ENCODE measurements around the gene HBG2.

The HBG2 gene

DNA sequence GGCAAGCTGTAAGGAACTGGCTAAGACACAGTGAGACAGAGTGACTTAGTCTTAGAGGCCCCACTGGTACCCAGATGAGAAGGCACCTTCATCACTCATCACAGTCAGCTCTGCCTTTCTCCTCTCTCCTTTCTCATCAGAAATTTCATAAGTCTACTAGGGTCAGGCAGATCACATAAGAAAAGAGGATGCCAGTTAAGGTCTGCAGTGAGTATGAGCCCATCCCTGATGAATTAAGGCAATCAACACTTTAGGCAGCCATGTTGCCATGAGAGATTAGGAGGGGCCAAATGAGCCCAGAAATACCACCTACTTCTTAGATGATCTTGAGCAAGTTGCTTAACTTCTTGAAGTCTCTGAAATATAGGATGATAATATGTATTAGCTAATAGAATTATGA, 27.0 kb upstream of the HBG2 start:
- Histone ChIP-seq H3K79me2 (ENCODE audit: control insufficient read depth, insufficient read depth, low read length, unreplicated experiment) (no peaks in the 10 kb centered on the region), H3K4me3 (ENCODE audit: low read depth, low read length) (no peak overlapping the region), H2AFZ (ENCODE audit: low read length, unreplicated experiment) (no peak overlapping the region), H3K27ac (ENCODE audit: low read depth, low read length) (no peak overlapping the region), H3K36me3 (ENCODE audit: insufficient read depth, low read length) (no peaks in the 10 kb centered on the region), H3K27me3 (ENCODE audit: insufficient read depth, low read length) (no peaks in the 10 kb centered on the region), H3K4me1 (ENCODE audit: control insufficient read depth, insufficient read depth, low read length, unreplicated experiment) (peaks cover 20% of the 10 kb centered on the region)

DNA sequence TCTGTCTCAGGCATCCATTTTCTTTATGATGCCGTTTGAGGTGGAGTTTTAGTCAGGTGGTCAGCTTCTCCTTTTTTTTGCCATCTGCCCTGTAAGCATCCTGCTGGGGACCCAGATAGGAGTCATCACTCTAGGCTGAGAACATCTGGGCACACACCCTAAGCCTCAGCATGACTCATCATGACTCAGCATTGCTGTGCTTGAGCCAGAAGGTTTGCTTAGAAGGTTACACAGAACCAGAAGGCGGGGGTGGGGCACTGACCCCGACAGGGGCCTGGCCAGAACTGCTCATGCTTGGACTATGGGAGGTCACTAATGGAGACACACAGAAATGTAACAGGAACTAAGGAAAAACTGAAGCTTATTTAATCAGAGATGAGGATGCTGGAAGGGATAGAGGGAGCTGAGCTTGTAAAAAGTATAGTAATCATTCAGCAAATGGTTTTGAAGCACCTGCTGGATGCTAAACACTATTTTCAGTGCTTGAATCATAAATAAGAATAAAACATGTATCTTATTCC, 26.1 kb upstream of the HBG2 start:
- Histone ChIP-seq H3K36me3 (ENCODE audit: insufficient read depth, low read length) (no peaks in the 10 kb centered on the region), H3K4me1 (ENCODE audit: control insufficient read depth, insufficient read depth, low read length, unreplicated experiment) (peaks cover 20% of the 10 kb centered on the region), H3K27ac (ENCODE audit: low read depth, low read length) (peak overlapping the region; percentile 22), H3K79me2 (ENCODE audit: control insufficient read depth, insufficient read depth, low read length, unreplicated experiment) (no peaks in the 10 kb centered on the region), H2AFZ (ENCODE audit: low read length, unreplicated experiment) (peak overlapping the region; percentile 61), H3K4me3 (ENCODE audit: low read depth, low read length) (no peak overlapping the region), H3K27me3 (ENCODE audit: insufficient read depth, low read length) (no peaks in the 10 kb centered on the region)

GRCh38 chr11:5279471-5280090, 25.0 kb upstream of the HBG2 start:
- Histone ChIP-seq H3K4me1 (ENCODE audit: control insufficient read depth, insufficient read depth, low read length, unreplicated experiment) (peaks cover 20% of the 10 kb centered on the region), H3K4me3 (ENCODE audit: low read depth, low read length) (no peak overlapping the region), H3K79me2 (ENCODE audit: control insufficient read depth, insufficient read depth, low read length, unreplicated experiment) (no peaks in the 10 kb centered on the region), H3K27ac (ENCODE audit: low read depth, low read length) (no peak overlapping the region), H3K27me3 (ENCODE audit: insufficient read depth, low read length) (no peaks in the 10 kb centered on the region), H3K36me3 (ENCODE audit: insufficient read depth, low read length) (no peaks in the 10 kb centered on the region), H2AFZ (ENCODE audit: low read length, unreplicated experiment) (peak overlapping the region; percentile 53)

GRCh38 chr11:5277807-5278382, 23.3 kb upstream of the HBG2 start:
- Histone ChIP-seq H3K27me3 (ENCODE audit: insufficient read depth, low read length) (no peaks in the 10 kb centered on the region), H3K27ac (ENCODE audit: low read depth, low read length) (no peak overlapping the region), H3K4me1 (ENCODE audit: control insufficient read depth, insufficient read depth, low read length, unreplicated experiment) (peaks cover 20% of the 10 kb centered on the region), H3K79me2 (ENCODE audit: control insufficient read depth, insufficient read depth, low read length, unreplicated experiment) (no peaks in the 10 kb centered on the region), H2AFZ (ENCODE audit: low read length, unreplicated experiment) (no peak overlapping the region), H3K4me3 (ENCODE audit: low read depth, low read length) (no peak overlapping the region), H3K36me3 (ENCODE audit: insufficient read depth, low read length) (no peaks in the 10 kb centered on the region)

- no peaks in the 10 kb centered on the region for H3K36me3 ChIP-seq (ENCODE audit: insufficient read depth, low read length)
- no peak overlapping the region for H3K27ac ChIP-seq (ENCODE audit: low read depth, low read length)
- H2AFZ ChIP-seq (ENCODE audit: low read length, unreplicated experiment) = no peak overlapping the region
- H3K4me3 ChIP-seq (ENCODE audit: low read depth, low read length) = no peak overlapping the region
- no peaks in the 10 kb centered on the region for H3K27me3 ChIP-seq (ENCODE audit: insufficient read depth, low read length)
- H3K79me2 ChIP-seq (ENCODE audit: control insufficient read depth, insufficient read depth, low read length, unreplicated experiment) = no peaks in the 10 kb centered on the region
- peaks cover 20% of the 10 kb centered on the region for H3K4me1 ChIP-seq (ENCODE audit: control insufficient read depth, insufficient read depth, low read length, unreplicated experiment)
These were observed 22.1 kb upstream of the HBG2 start for GRCh38 chr11:5276697-5277096.

DNA sequence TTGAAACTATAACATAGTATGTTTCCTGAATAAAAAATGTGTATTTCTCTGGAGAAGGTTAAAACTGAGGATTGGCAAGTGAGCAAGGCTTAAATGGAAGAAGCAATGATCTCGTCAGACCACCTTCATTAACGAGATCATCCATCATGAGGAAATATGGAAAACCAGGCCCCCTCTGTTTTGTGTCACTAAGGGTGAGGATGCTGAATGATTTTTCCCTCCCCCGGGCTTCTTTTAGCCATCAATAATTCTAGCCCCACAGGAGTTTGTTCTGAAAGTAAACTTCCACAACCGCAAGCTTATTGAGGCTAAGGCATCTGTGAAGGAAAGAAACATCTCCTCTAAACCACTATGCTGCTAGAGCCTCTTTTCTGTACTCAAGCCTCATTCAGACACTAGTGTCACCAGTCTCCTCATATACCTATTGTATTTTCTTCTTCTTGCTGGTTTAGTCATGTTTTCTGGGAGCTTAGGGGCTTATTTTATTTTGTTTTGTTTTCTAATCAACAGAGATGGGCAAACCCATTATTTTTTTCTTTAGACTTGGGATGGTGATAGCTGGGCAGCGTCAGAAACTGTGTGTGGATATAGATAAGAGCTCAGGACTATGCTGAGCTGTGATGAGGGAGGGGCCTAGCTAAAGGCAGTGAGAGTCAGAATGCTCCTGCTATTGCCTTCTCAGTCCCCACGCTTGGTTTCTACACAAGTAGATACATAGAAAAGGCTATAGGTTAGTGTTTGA, 21.0 kb upstream of the HBG2 start:
- H3K36me3 ChIP-seq (ENCODE audit: insufficient read depth, low read length) = no peaks in the 10 kb centered on the region
- H3K4me1 ChIP-seq (ENCODE audit: control insufficient read depth, insufficient read depth, low read length, unreplicated experiment) = peaks cover 14% of the 10 kb centered on the region
- no peak overlapping the region for H2AFZ ChIP-seq (ENCODE audit: low read length, unreplicated experiment)
- H3K4me3 ChIP-seq (ENCODE audit: low read depth, low read length) = no peak overlapping the region
- H3K27ac ChIP-seq (ENCODE audit: low read depth, low read length) = no peak overlapping the region
- no peaks in the 10 kb centered on the region for H3K27me3 ChIP-seq (ENCODE audit: insufficient read depth, low read length)
- no peaks in the 10 kb centered on the region for H3K79me2 ChIP-seq (ENCODE audit: control insufficient read depth, insufficient read depth, low read length, unreplicated experiment)

DNA sequence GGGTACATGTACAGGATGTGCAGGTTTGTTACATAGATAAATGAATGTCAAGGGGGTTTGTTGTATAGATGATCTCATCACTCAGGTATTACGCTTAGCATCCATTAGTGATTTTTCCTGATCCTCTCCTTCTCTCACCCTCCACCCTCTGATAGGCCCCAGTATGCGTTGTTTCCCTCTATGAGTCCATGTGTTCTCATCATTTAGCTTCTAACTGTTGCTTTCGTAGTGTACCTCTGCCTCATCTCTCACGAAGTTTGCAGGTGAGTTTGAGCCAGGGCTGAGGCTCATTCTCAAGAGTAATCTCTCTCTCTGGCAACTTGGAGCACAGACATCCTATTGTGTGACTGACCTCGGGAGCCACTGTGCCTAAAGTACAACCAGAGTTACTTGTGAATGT, 19.8 kb upstream of the HBG2 start:
- Histone ChIP-seq H3K27me3 (ENCODE audit: insufficient read depth, low read length) (no peaks in the 10 kb centered on the region), H3K79me2 (ENCODE audit: control insufficient read depth, insufficient read depth, low read length, unreplicated experiment) (no peaks in the 10 kb centered on the region), H2AFZ (ENCODE audit: low read length, unreplicated experiment) (no peak overlapping the region), H3K4me3 (ENCODE audit: low read depth, low read length) (no peak overlapping the region), H3K36me3 (ENCODE audit: insufficient read depth, low read length) (no peaks in the 10 kb centered on the region), H3K4me1 (ENCODE audit: control insufficient read depth, insufficient read depth, low read length, unreplicated experiment) (peaks cover 5% of the 10 kb centered on the region), H3K27ac (ENCODE audit: low read depth, low read length) (no peak overlapping the region)

DNA sequence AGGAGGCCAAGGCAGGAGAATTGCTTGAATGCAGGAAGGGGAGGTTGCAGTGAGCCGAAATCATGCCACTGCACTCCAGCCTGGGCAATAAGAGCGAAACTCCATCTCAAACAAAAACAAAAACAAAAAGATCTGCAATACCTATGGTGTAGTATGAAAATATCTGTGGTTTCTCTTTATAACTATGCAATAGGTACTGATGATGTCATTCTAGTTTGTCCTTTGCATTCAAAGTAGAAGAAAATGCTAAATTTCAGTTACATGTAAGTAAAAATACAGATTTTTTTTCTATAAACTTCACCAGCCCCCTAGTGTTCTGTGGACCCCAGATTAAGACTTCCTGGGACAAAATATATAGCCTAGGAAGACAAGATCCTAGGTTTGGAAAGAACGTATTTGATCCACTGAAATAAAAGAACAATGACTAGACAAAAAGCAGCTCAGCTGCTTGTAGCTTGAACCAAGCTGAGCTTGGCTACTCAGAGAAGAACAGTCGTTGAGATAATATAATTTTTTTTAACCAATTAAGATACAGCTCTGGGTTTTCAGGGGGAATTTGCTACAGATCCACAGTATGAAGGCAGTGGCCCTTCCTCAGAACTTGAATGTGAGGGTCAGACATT, 17.9 kb upstream of the HBG2 start:
- Histone ChIP-seq H3K27me3 (ENCODE audit: insufficient read depth, low read length) (no peaks in the 10 kb centered on the region), H3K4me3 (ENCODE audit: low read depth, low read length) (no peak overlapping the region), H2AFZ (ENCODE audit: low read length, unreplicated experiment) (no peak overlapping the region), H3K27ac (ENCODE audit: low read depth, low read length) (no peak overlapping the region), H3K36me3 (ENCODE audit: insufficient read depth, low read length) (no peaks in the 10 kb centered on the region), H3K79me2 (ENCODE audit: control insufficient read depth, insufficient read depth, low read length, unreplicated experiment) (no peaks in the 10 kb centered on the region), H3K4me1 (ENCODE audit: control insufficient read depth, insufficient read depth, low read length, unreplicated experiment) (no peaks in the 10 kb centered on the region)

GRCh38 chr11:5269715-5270147, 15.2 kb upstream of the HBG2 start, which contains the start of gene HBE1:
Gene HBE1 (minus strand): TSS chr11:5269945. CDS start chr11:5269890, 55 bp downstream.
- Histone ChIP-seq H3K4me1 (ENCODE audit: control insufficient read depth, insufficient read depth, low read length, unreplicated experiment) (no peaks in the 10 kb centered on the region), H2AFZ (ENCODE audit: low read length, unreplicated experiment) (no peak within 1 kb of the TSS), H3K4me3 (ENCODE audit: low read depth, low read length) (no peak within 1 kb of the TSS), H3K27me3 (ENCODE audit: insufficient read depth, low read length) (no peaks in the 10 kb centered on the region), H3K36me3 (ENCODE audit: insufficient read depth, low read length) (no peaks in the 10 kb centered on the region), H3K79me2 (ENCODE audit: control insufficient read depth, insufficient read depth, low read length, unreplicated experiment) (no peaks in the 10 kb centered on the region), H3K27ac (ENCODE audit: low read depth, low read length) (no peak within 1 kb of the TSS)

GRCh38 chr11:5267033-5267563, 12.5 kb upstream of the HBG2 start:
- no peaks in the 10 kb centered on the region for H3K79me2 ChIP-seq (ENCODE audit: control insufficient read depth, insufficient read depth, low read length, unreplicated experiment)
- H3K27me3 ChIP-seq (ENCODE audit: insufficient read depth, low read length) = no peaks in the 10 kb centered on the region
- H3K4me3 ChIP-seq (ENCODE audit: low read depth, low read length) = no peak overlapping the region
- no peaks in the 10 kb centered on the region for H3K36me3 ChIP-seq (ENCODE audit: insufficient read depth, low read length)
- no peak overlapping the region for H3K27ac ChIP-seq (ENCODE audit: low read depth, low read length)
- H3K4me1 ChIP-seq (ENCODE audit: control insufficient read depth, insufficient read depth, low read length, unreplicated experiment) = no peaks in the 10 kb centered on the region
- no peak overlapping the region for H2AFZ ChIP-seq (ENCODE audit: low read length, unreplicated experiment)

Measured in ACC112 (cell line).